Upper lobe of left lung (tissue), 4 donors: ENCODE results near the gene SGSH.

Experiments
- EP300 ChIP-seq, 4 donors: sonication (generic); formaldehyde crosslinking; IDR thresholded peaks; one replicate each; pipeline ENCODE4 v1.5.1; 2017; ENCODE audit warnings: antibody characterized with exemption in 4 of 4, control low read depth in 2 of 4
- POLR2A ChIP-seq, 4 donors: fragments of 450-650 bp; IDR thresholded peaks; one replicate each; pipeline ENCODE4 v1.5.1; 2016 to 2017; ENCODE audit warnings: antibody characterized with exemption in 4 of 4, mild to moderate bottlenecking in 2 of 4
- POLR2AphosphoS5 ChIP-seq, 2 donors: sonication (generic); formaldehyde crosslinking; IDR thresholded peaks; one replicate each; pipeline ENCODE4 v1.5.1; 2017; ENCODE audit warnings: antibody characterized with exemption in 2 of 2
- TF ChIP-seq, protein P1 (sequence below), 6 experiments: fragments of 450-650 bp in 4 of 6; fragments of 200-600 bp in 2 of 6; sonication (generic) in 2 of 6; IDR thresholded peaks; one replicate each; pipeline ENCODE4 v1.5.1; 2016 to 2019; ENCODE audit warnings: antibody characterized with exemption in 6 of 6

DNA sequence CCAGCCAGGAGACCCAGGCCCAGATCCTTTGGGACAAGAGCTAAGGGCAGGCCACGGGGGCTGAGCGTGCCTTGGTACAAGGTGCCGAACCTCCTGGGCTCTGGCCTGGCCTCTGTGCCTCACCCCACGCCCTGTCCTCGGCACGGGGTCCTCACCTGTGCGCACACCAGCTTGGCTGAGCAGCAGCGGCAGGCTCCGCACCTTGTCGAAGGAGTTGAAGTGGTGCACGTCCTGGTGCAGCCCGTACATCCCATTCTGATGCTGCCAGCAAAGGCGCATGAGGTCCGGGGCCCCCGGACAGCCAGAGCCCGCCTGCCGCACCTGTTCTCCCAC, 5.3 kb downstream of the SGSH start:
- TF ChIP-seq, protein P1, sequence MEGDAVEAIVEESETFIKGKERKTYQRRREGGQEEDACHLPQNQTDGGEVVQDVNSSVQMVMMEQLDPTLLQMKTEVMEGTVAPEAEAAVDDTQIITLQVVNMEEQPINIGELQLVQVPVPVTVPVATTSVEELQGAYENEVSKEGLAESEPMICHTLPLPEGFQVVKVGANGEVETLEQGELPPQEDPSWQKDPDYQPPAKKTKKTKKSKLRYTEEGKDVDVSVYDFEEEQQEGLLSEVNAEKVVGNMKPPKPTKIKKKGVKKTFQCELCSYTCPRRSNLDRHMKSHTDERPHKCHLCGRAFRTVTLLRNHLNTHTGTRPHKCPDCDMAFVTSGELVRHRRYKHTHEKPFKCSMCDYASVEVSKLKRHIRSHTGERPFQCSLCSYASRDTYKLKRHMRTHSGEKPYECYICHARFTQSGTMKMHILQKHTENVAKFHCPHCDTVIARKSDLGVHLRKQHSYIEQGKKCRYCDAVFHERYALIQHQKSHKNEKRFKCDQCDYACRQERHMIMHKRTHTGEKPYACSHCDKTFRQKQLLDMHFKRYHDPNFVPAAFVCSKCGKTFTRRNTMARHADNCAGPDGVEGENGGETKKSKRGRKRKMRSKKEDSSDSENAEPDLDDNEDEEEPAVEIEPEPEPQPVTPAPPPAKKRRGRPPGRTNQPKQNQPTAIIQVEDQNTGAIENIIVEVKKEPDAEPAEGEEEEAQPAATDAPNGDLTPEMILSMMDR (IDR thresholded peaks at IDR 0.05): no peak
- TF ChIP-seq EP300 (IDR thresholded peaks at IDR 0.05) (no peak), POLR2A (IDR thresholded peaks at IDR 0.05) (no peak), POLR2AphosphoS5 (IDR thresholded peaks at IDR 0.05) (no peak)
